ACC112 (cell line): ENCODE data around the gene MT1E.
"Not testable (repeated sequence)": the region's sequence is repeated elsewhere in the genome, so short reads cannot be mapped to it uniquely, and the experiment has no call there.

ENCODE experiments used
- H2AFZ ChIP-seq: fragments of 200-600 bp; sonication (generic); one replicate; pipeline ENCODE4 v1.6.0; 2017; ENCODE audit warnings: antibody characterized with exemption, low read length; ENCODE audit not compliant: unreplicated experiment
- H3K27ac ChIP-seq: fragments of 200-600 bp; sonication (generic); 2 replicates; pipeline ENCODE4 v1.5.1; 2014; ENCODE audit warnings: low read depth, mild to moderate bottlenecking, antibody characterized with exemption, low read length, moderate library complexity
- H3K27me3 ChIP-seq: fragments of 200-600 bp; sonication (generic); 2 replicates; pipeline ENCODE4 v1.6.1; 2014; ENCODE audit warnings: mild to moderate bottlenecking, antibody characterized with exemption, low read length, moderate library complexity, mixed read lengths; ENCODE audit not compliant: insufficient read depth
- H3K36me3 ChIP-seq: fragments of 200-600 bp; sonication (generic); 2 replicates; pipeline ENCODE4 v1.6.1; 2016; ENCODE audit warnings: mild to moderate bottlenecking, antibody characterized with exemption, low read length, moderate library complexity, mixed read lengths; ENCODE audit not compliant: insufficient read depth
- H3K4me1 ChIP-seq: fragments of 200-600 bp; sonication (generic); one replicate; pipeline ENCODE4 v1.6.1; 2016; ENCODE audit warnings: low read length, mixed read lengths; ENCODE audit not compliant: insufficient read depth, unreplicated experiment, control insufficient read depth
- H3K4me3 ChIP-seq: fragments of 200-600 bp; sonication (generic); 2 replicates; pipeline ENCODE4 v1.5.1; 2014; ENCODE audit warnings: mild to moderate bottlenecking, low read depth, low read length
- H3K79me2 ChIP-seq: fragments of 200-600 bp; sonication (generic); one replicate; pipeline ENCODE4 v1.6.0; 2016; ENCODE audit warnings: low read length; ENCODE audit not compliant: control insufficient read depth, unreplicated experiment, insufficient read depth

The MT1E gene

GRCh38 chr16:56625140-56625942 is at the start of gene MT1E:
Gene MT1E, plus strand, starts transcription at chr16:56625781. Its CDS starts 71 bp downstream, at chr16:56625852.
- peak within 1 kb of the TSS; percentile 96 for H3K4me3 ChIP-seq
- H3K27ac ChIP-seq, result peak within 1 kb of the TSS; percentile 88
- H2AFZ ChIP-seq, result peak within 1 kb of the TSS; percentile 84
- no peaks in the 10 kb centered on the region for H3K27me3 ChIP-seq
- H3K79me2 ChIP-seq, result peaks cover 21% of the 10 kb centered on the region
- peaks cover 8% of the 10 kb centered on the region for H3K4me1 ChIP-seq
- H3K36me3 ChIP-seq, result no peaks in the 10 kb centered on the region

- Histone ChIP-seq H2AFZ (no peak overlapping the region), H3K27me3 (no peaks in the 10 kb centered on the region), H3K27ac (no peak overlapping the region)
Measured at GRCh38 chr16:56576585-56577299, 48.8 kb upstream of the MT1E start.

GRCh38 chr16:56577300-56577625 is 48.3 kb upstream of the MT1E start:
- Histone ChIP-seq H3K36me3 (no peaks in the 10 kb centered on the region), H3K27ac (no peak overlapping the region), H3K4me3 (no peak overlapping the region), H3K79me2 (no peaks in the 10 kb centered on the region), H3K4me1 (peaks cover 2% of the 10 kb centered on the region), H3K27me3 (no peaks in the 10 kb centered on the region), H2AFZ (peak overlapping the region; percentile 60)

More at GRCh38 chr16:56576585-56577299, 48.8 kb upstream of the MT1E start:
- H3K4me1 ChIP-seq, result no peaks in the 10 kb centered on the region
- H3K79me2 ChIP-seq, result no peaks in the 10 kb centered on the region
- no peak overlapping the region for H3K4me3 ChIP-seq
- H3K36me3 ChIP-seq, result no peaks in the 10 kb centered on the region

- Histone ChIP-seq H3K27ac (no peak overlapping the region), H2AFZ (no peak overlapping the region), H3K79me2 (no peaks in the 10 kb centered on the region), H3K4me3 (no peak overlapping the region), H3K4me1 (peaks cover 3% of the 10 kb centered on the region), H3K27me3 (no peaks in the 10 kb centered on the region), H3K36me3 (no peaks in the 10 kb centered on the region)
Measured at GRCh38 chr16:56580391-56581048, 45.1 kb upstream of the MT1E start.

GRCh38 chr16:56582911-56583310 is 42.7 kb upstream of the MT1E start:
- not testable (repeated sequence) for H3K27ac ChIP-seq, H3K79me2 ChIP-seq, H3K4me1 ChIP-seq, H3K36me3 ChIP-seq, H3K27me3 ChIP-seq, H3K4me3 ChIP-seq, H2AFZ ChIP-seq

GRCh38 chr16:56583351-56584168 is 42.0 kb upstream of the MT1E start:
- Histone ChIP-seq H3K4me3 (no peak overlapping the region), H3K27ac (no peak overlapping the region), H3K79me2 (no peaks in the 10 kb centered on the region), H3K36me3 (no peaks in the 10 kb centered on the region), H3K4me1 (peaks cover 3% of the 10 kb centered on the region), H3K27me3 (peaks cover 11% of the 10 kb centered on the region; the same call in 1 of the 2 replicates), H2AFZ (no peak overlapping the region)

GRCh38 chr16:56584276-56584675 is 41.3 kb upstream of the MT1E start:
- Histone ChIP-seq H3K27ac (no peak overlapping the region), H3K79me2 (no peaks in the 10 kb centered on the region), H2AFZ (no peak overlapping the region), H3K4me1 (peaks cover 3% of the 10 kb centered on the region), H3K4me3 (no peak overlapping the region), H3K27me3 (peaks cover 18% of the 10 kb centered on the region), H3K36me3 (no peaks in the 10 kb centered on the region)

GRCh38 chr16:56588781-56589140 is 36.8 kb upstream of the MT1E start:
- Histone ChIP-seq H2AFZ (peak overlapping the region; percentile 4), H3K4me1 (no peaks in the 10 kb centered on the region), H3K36me3 (no peaks in the 10 kb centered on the region), H3K27ac (no peak overlapping the region), H3K79me2 (no peaks in the 10 kb centered on the region), H3K4me3 (peak overlapping the region; percentile 80), H3K27me3 (peaks cover 29% of the 10 kb centered on the region)

- H3K79me2 ChIP-seq, result no peaks in the 10 kb centered on the region
- H3K36me3 ChIP-seq, result no peaks in the 10 kb centered on the region
- peak within 1 kb of the TSS; percentile 80 for H3K4me3 ChIP-seq
- H2AFZ ChIP-seq, result peak within 1 kb of the TSS; percentile 4
- H3K27me3 ChIP-seq, result peaks cover 29% of the 10 kb centered on the region
- no peak within 1 kb of the TSS for H3K27ac ChIP-seq
- no peaks in the 10 kb centered on the region for H3K4me1 ChIP-seq
Measured at GRCh38 chr16:56589141-56590039, 36.2 kb upstream of the MT1E start, which contains the start of gene MT3. Gene MT3, plus strand, starts transcription at chr16:56589528. Its CDS starts 63 bp downstream, at chr16:56589591.
